GM12878 (cell line): ENCODE measurements around the gene RHEX. TPM values are rescaled to one million over a fixed set of nuclear protein-coding genes. Genes with fewer than 3 reads are reported as not detected.

Experiments used
- ATAC-seq: fragments of 200-7000 bp; cut with Tn5 transposase; 3 replicates; pipeline ENCODE4 v1.9.1; 2020; ENCODE audit warnings: mild to moderate bottlenecking, moderate library complexity
- BruUV-seq: library from RNA; stranded (reverse); fragments of 400-500 nt; replicated peaks from 2 replicates; lab custom pipeline; 2021; lab: Mats Ljungman, UMichigan
- CTCF ChIA-PET: fragments of 300-600 bp; sonication (Branson Sonifier 250); formaldehyde crosslinking; extraction: SDS; loops from one replicate; lab custom pipeline; 2021; ENCODE audit warnings: inconsistent platforms; lab: Yijun Ruan, JAX
- POLR2A ChIA-PET: fragments of 350-600 bp; formaldehyde crosslinking; extraction: SDS; loops from one replicate; lab custom pipeline; 2021; ENCODE audit warnings: inconsistent platforms; lab: Charles Lee
- RAD21 ChIA-PET: fragments of 300-600 bp; sonication (Branson Sonifier 250); formaldehyde crosslinking; loops from one replicate; lab custom pipeline; 2023; ENCODE audit warnings: antibody characterized with exemption; ENCODE audit not compliant: unreplicated experiment; lab: Charles Lee
- SMC1A ChIA-PET: fragments of 300-600 bp; sonication (Branson Sonifier 250); formaldehyde crosslinking; loops from one replicate; lab custom pipeline; 2023; ENCODE audit not compliant: unreplicated experiment, uncharacterized antibody; lab: Charles Lee
- DNase-seq: peaks from one replicate; pipeline ENCODE4 v3.0.0-alpha.2; 2011; ENCODE audit warnings: low read depth, low spot score
- FAIRE-seq: peaks from 3 replicates; lab custom pipeline; 2011; peaks lifted over from hg19 to GRCh38; lab: Jason Lieb, UNC
- H2AFZ ChIP-seq: 2 replicates; pipeline ENCODE4 v1.6.0; 2011; ENCODE audit warnings: low read depth, low read length, control low read depth; ENCODE audit not compliant: control insufficient read depth
- H3K27ac ChIP-seq: 2 replicates; pipeline ENCODE4 v1.5.1; 2011; ENCODE audit warnings: control low read depth; ENCODE audit not compliant: control insufficient read depth, insufficient read depth
- H3K27me3 ChIP-seq, 2 experiments: replicated peaks in 1 of 2; 2 replicates each; pipeline versions ENCODE4 v1.6.0 to v1.6.1; 2011; ENCODE audit warnings: low read length in 1 of 2; ENCODE audit not compliant: control insufficient read depth in 2 of 2, insufficient read depth in 2 of 2
- H3K36me3 ChIP-seq, 2 experiments: 2 replicates each; pipeline ENCODE4 v1.5.1; 2011; ENCODE audit warnings: low read length in 1 of 2; ENCODE audit not compliant: control insufficient read depth in 2 of 2, insufficient read depth in 2 of 2
- H3K4me1 ChIP-seq: 2 replicates; pipeline ENCODE4 v1.6.1; 2011; ENCODE audit warnings: mild to moderate bottlenecking, low read length, moderate library complexity, mixed read lengths; ENCODE audit not compliant: control insufficient read depth, insufficient read depth
- H3K4me2 ChIP-seq: 2 replicates; pipeline ENCODE4 v1.6.0; 2011; ENCODE audit warnings: control low read depth; ENCODE audit not compliant: control insufficient read depth, insufficient read depth
- H3K4me3 ChIP-seq: fragments of 200-600 bp; sonication (generic); 2 replicates; pipeline ENCODE4 v1.5.1; 2016
- H3K79me2 ChIP-seq: 2 replicates; pipeline ENCODE4 v1.6.0; 2011; ENCODE audit warnings: low read length; ENCODE audit not compliant: control insufficient read depth, insufficient read depth
- H3K9ac ChIP-seq: 2 replicates; pipeline ENCODE4 v1.8.0; 2011; ENCODE audit warnings: low read length, control low read depth, mixed read lengths; ENCODE audit not compliant: control insufficient read depth, insufficient read depth
- H3K9me3 ChIP-seq: replicated peaks from 3 replicates; pipeline ENCODE4 v1.5.1; 2011; ENCODE audit warnings: mild to moderate bottlenecking, low read length; ENCODE audit not compliant: control insufficient read depth, insufficient read depth
- H4K20me1 ChIP-seq: 2 replicates; pipeline ENCODE4 v1.6.0; 2011; ENCODE audit not compliant: control insufficient read depth, insufficient read depth
- KAT2A ChIP-seq: conservative IDR thresholded peaks from 2 replicates; pipeline ENCODE4 v1.6.1; 2011; ENCODE audit warnings: low read depth, low read length; ENCODE audit not compliant: control insufficient read depth
- KDM1A ChIP-seq: fragments of 200-600 bp; sonication (generic); IDR thresholded peaks from 2 replicates; pipeline ENCODE4 v1.6.1; 2016; ENCODE audit warnings: borderline replicate concordance
- MYB ChIP-seq: fragments of 150-350 bp; IDR thresholded peaks from 2 replicates; pipeline ENCODE4 v1.6.1; 2014; ENCODE audit warnings: mild to moderate bottlenecking, low read depth, low read length, borderline replicate concordance
- POLR2AphosphoS2 ChIP-seq: IDR thresholded peaks from 2 replicates; pipeline ENCODE4 v1.6.1; 2011; ENCODE audit warnings: low read depth, mild to moderate bottlenecking, low read length, improper control_type of control experiment, moderate library complexity
- POLR2AphosphoS5 ChIP-seq: IDR thresholded peaks from 2 replicates; pipeline ENCODE4 v1.6.1; 2011; ENCODE audit warnings: mild to moderate bottlenecking, low read length, inconsistent platforms
- WGBS: methylation state at CpG from one replicate; pipeline ENCODE4 v1.1.6; 2016; ENCODE audit warnings: low lambda C conversion rate; ENCODE audit not compliant: insufficient replicate concordance, insufficient coverage; ENCODE audit errors: missing lambda C conversion rate; 5-methylcytosine and 5-hydroxymethylcytosine counted together
- in situ Hi-C: fragments of 300-500 bp; cut with MboI; formaldehyde crosslinking; loops from 9 replicates; pipeline ENCODE4 v1.14.3; 2018; ENCODE audit warnings: mixed read lengths
- intact Hi-C: fragments of 100-400 bp; cut with micrococcal nuclease; formaldehyde crosslinking; loops from one replicate; pipeline ENCODE4 v1.14.2; 2022; ENCODE audit not compliant: unreplicated experiment
- polyA plus RNA-seq, 11 experiments: library from polyadenylated mRNA; depleted of rRNA in 4 of 11; unstranded in 6 of 11; stranded (reverse) in 5 of 11; fragments of >200 nt; fragmentation: Nextera tagmentation in 4 of 11; fragmentation: Illumina TruSeq in 1 of 11; extraction: Ambion mirVana in 4 of 11; extraction: Trizol in 1 of 11; gene quantifications; 1 replicate in 1 of 11; 2 replicates in 10 of 11; pipeline versions ENCODE4 v1.2.1 to v1.2.3, GENCODE V29; 2011 to 2016; ENCODE audit warnings: inconsistent platforms in 2 of 11, missing spikeins in 2 of 11, low read depth in 1 of 11
- total RNA-seq, 4 experiments: library from RNA; depleted of rRNA in 3 of 4; stranded (reverse); fragments of >200 nt in 3 of 4; fragmentation: Illumina TruSeq in 1 of 4; extraction: Trizol in 1 of 4; gene quantifications; 2 replicates each; pipeline versions ENCODE4 v1.2.1 to v1.2.3, GENCODE V29; 2013 to 2021
- TF ChIP-seq, protein P1 (sequence below): fragments of 450-650 bp; IDR thresholded peaks from 2 replicates; pipeline ENCODE4 v1.6.1; 2016; ENCODE audit warnings: mild to moderate bottlenecking
- TF ChIP-seq, protein P2 (sequence below): fragments of 450-650 bp; formaldehyde crosslinking; IDR thresholded peaks from 2 replicates; pipeline ENCODE4 v1.5.0; 2022; ENCODE audit warnings: mild to moderate bottlenecking, missing genetic modification characterization

RHEX gene
- total and polyA plus RNA-seq, 10 of the 15 experiments (the other 5 are each of a cell fraction or from before 2014, with no cell fraction given): 2.4 to 11.4 (median 5.7) TPM

DNA sequence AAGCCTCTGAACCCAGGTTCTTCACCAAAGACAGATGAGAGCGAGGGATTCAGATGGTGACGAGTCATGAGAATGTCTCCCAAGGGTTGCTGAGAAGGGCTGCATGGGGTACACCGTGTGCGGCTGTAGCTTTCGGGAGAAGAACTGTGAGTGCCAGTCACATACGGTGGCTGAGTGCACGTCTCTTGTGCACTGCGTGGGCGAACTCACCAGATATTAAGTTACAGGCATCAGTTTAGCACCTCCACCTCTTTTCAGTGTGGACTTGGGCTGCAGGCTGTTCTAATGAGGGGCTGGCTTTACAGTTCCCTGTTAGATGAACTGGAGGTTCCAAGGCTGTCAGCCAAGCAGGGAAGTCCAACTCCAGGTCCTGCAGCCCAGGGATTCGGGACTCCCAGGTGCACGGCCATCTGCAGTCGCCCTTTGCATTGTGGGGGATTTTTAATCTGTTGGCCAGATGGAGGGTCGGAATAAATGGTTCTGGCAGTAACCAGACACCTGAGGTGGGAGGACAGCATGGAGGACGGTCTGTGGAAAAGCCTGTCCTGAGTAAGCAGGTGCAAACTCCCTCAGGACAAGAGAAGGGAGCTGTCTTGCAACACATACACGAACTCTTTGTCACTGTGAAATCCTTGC, 90.7 kb downstream of the RHEX start:
- Histone ChIP-seq H4K20me1 (no peaks in the 10 kb centered on the region), H2AFZ (no peak overlapping the region), H3K27me3 (peaks cover 1 to 18% of the 10 kb centered on the region in 2 experiments), H3K9me3 (no peaks in the 10 kb centered on the region; the same call in 2 of the 3 replicates), H3K4me1 (no peaks in the 10 kb centered on the region), H3K27ac (no peak overlapping the region), H3K79me2 (no peaks in the 10 kb centered on the region), H3K4me3 (no peak overlapping the region), H3K36me3 (no peaks in the 10 kb centered on the region), H3K9ac (no peak overlapping the region), H3K4me2 (no peak overlapping the region)
- WGBS: 42% methylated on average over 15 of the region's 15 CpGs
- ChIA-PET CTCF (interaction anchor here (0.6 kb wide), 1 partner anchor 242 kb away, joined by 3 read pairs; no protein-coding TSS in a partner anchor), RAD21 (no interaction called here), POLR2A (no interaction called here), SMC1A (no interaction called here)
- in situ Hi-C loops: no loop called here
- DNase-seq: no peak
- ATAC-seq: no peak
- FAIRE-seq: no peak
- TF ChIP-seq KDM1A: no peak
- TF ChIP-seq, protein P1, sequence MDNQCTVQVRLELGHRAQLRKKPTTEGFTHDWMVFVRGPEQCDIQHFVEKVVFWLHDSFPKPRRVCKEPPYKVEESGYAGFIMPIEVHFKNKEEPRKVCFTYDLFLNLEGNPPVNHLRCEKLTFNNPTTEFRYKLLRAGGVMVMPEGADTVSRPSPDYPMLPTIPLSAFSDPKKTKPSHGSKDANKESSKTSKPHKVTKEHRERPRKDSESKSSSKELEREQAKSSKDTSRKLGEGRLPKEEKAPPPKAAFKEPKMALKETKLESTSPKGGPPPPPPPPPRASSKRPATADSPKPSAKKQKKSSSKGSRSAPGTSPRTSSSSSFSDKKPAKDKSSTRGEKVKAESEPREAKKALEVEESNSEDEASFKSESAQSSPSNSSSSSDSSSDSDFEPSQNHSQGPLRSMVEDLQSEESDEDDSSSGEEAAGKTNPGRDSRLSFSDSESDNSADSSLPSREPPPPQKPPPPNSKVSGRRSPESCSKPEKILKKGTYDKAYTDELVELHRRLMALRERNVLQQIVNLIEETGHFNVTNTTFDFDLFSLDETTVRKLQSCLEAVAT: no peak
- no peak for TF ChIP-seq MYB
- TF ChIP-seq POLR2AphosphoS5: no peak
- no peak for TF ChIP-seq KAT2A
- TF ChIP-seq POLR2AphosphoS2: no peak
- TF ChIP-seq, protein P2, sequence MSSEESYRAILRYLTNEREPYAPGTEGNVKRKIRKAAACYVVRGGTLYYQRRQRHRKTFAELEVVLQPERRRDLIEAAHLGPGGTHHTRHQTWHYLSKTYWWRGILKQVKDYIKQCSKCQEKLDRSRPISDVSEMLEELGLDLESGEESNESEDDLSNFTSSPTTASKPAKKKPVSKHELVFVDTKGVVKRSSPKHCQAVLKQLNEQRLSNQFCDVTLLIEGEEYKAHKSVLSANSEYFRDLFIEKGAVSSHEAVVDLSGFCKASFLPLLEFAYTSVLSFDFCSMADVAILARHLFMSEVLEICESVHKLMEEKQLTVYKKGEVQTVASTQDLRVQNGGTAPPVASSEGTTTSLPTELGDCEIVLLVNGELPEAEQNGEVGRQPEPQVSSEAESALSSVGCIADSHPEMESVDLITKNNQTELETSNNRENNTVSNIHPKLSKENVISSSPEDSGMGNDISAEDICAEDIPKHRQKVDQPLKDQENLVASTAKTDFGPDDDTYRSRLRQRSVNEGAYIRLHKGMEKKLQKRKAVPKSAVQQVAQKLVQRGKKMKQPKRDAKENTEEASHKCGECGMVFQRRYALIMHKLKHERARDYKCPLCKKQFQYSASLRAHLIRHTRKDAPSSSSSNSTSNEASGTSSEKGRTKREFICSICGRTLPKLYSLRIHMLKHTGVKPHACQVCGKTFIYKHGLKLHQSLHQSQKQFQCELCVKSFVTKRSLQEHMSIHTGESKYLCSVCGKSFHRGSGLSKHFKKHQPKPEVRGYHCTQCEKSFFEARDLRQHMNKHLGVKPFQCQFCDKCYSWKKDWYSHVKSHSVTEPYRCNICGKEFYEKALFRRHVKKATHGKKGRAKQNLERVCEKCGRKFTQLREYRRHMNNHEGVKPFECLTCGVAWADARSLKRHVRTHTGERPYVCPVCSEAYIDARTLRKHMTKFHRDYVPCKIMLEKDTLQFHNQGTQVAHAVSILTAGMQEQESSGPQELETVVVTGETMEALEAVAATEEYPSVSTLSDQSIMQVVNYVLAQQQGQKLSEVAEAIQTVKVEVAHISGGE: no peak
- intact Hi-C loops: no loop called here
- BruUV-seq: no TSS peak
